ENCODE data around the gene ELOVL1.

The ELOVL1 gene

DNA sequence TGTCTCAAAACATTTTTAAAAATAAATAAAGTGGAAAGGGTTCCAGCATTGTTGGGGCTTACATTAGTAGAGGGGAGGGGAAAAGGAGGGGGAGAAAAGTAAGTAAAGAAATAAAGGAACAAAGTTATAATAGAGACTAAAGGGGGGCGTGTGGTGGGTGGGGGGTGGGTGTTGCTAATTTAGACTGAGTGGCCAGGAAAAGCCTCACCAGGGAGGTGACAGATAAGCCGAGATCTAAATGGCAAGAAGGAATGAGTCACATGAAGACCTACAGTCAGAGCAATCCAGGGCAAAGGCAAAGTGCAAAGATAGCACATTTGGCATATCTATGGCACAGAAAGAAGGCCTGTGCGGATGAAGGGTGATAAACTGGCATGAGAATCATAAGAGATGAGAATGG lies 22.7 kb downstream of the ELOVL1 start:
- in situ Hi-C loops (cut with MboI; ENCODE audit: low pct_unique_long_range_greater_than_20kb, low sequenced_read_pairs, unreplicated experiment), result no loop called here
- DNase-seq (ENCODE audit: low spot score), result no peak

DNA sequence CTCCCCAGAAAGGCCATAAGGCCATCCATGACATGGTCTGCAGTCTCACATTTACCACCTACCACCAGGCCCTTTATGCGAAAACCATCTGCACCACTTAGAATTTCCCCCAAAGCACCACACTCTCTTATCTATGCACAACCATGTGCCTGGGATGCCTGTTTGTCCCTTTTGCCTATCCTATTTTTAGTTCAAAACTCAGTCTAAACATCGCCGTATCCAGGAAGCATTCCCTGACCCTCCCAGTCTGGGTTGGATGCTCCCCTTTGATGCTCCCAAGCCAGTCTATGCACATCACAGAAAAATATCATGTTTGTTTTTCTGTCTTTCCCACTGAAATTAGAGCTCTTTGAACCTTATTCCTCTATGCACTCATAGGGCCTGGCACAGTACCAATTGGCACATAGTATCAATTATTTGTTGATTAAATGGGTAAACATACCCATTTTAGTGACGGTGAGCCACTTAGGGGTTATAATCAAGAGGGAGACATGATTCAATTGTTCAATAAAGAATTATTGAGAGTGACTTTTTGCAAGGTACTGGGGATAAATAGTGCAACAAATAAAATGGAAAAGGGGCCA lies 23.5 kb downstream of the ELOVL1 start:
- in situ Hi-C loops (cut with MboI; ENCODE audit: low pct_unique_long_range_greater_than_20kb, low sequenced_read_pairs, unreplicated experiment), result no loop called here
- TF ChIP-seq, protein P1, sequence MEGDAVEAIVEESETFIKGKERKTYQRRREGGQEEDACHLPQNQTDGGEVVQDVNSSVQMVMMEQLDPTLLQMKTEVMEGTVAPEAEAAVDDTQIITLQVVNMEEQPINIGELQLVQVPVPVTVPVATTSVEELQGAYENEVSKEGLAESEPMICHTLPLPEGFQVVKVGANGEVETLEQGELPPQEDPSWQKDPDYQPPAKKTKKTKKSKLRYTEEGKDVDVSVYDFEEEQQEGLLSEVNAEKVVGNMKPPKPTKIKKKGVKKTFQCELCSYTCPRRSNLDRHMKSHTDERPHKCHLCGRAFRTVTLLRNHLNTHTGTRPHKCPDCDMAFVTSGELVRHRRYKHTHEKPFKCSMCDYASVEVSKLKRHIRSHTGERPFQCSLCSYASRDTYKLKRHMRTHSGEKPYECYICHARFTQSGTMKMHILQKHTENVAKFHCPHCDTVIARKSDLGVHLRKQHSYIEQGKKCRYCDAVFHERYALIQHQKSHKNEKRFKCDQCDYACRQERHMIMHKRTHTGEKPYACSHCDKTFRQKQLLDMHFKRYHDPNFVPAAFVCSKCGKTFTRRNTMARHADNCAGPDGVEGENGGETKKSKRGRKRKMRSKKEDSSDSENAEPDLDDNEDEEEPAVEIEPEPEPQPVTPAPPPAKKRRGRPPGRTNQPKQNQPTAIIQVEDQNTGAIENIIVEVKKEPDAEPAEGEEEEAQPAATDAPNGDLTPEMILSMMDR (IDR thresholded peaks at IDR 0.05; ENCODE audit: extremely low read depth, insufficient read depth, missing control alignments), result no peak
- DNase-seq (ENCODE audit: low spot score), result no peak

More for the DNA sequence above, 22.7 kb downstream of the ELOVL1 start:
- TF ChIP-seq, protein P1 (IDR thresholded peaks at IDR 0.05; ENCODE audit: extremely low read depth, insufficient read depth, missing control alignments), result no peak

DNA sequence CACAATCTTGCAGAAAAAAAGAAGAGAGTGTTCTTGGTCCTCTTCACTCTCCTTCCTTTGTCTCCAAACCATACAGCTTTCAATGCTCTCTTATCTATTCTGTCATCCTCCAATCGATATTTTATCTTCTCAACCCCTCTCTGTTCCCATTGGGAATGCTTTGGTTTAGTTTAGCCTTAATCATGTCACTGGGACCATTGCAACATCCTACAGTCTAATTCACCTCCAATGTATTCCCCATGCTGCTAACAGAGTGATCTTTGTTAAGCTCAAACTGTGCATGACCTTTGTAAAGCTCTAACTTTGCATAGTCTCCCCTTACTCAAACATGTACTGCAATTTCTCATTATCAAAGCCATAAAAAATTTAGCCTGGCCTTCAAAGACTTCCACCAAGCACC lies 27.3 kb downstream of the ELOVL1 start:
- in situ Hi-C loops (cut with MboI; ENCODE audit: low pct_unique_long_range_greater_than_20kb, low sequenced_read_pairs, unreplicated experiment), result no loop called here
- DNase-seq (ENCODE audit: low spot score), result no peak

DNA sequence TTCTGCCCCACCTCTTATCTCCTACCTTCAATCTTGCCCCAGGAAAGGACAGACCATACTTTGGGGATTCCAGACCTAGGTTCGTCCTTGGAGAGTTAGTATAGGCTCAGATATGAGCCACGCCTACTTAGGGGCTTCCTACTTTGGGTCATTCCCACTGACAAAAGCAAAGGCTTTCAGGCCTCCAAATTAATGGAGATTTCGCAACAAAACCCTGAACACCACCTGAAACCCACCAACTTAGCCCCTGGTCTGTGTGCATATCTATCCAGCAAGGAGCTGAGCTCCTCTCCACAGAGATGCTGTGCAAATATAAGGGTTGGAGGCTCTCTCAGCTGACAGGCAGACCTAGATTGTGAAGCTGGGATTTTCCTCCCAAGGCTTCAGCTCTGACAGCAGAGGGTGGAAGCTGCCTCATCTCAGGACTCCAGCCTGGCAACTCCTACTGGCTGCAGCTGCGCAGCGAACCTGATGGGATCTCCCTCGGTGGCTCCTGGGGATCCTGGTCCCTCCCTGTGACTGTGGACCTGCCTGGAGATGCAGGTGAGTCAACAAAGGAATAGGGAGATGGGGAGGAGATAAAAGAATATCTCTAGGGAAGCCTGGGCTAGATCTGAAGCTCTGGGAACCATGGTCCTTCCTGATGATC lies 28.1 kb downstream of the ELOVL1 start:
- TF ChIP-seq, protein P1 (IDR thresholded peaks at IDR 0.05; ENCODE audit: extremely low read depth, insufficient read depth, missing control alignments), result no peak
- in situ Hi-C loops (cut with MboI; ENCODE audit: low pct_unique_long_range_greater_than_20kb, low sequenced_read_pairs, unreplicated experiment), result no loop called here
- DNase-seq (ENCODE audit: low spot score), result no peak

More for the DNA sequence above, 27.3 kb downstream of the ELOVL1 start:
- TF ChIP-seq, protein P1 (IDR thresholded peaks at IDR 0.05; ENCODE audit: extremely low read depth, insufficient read depth, missing control alignments), result no peak

DNA sequence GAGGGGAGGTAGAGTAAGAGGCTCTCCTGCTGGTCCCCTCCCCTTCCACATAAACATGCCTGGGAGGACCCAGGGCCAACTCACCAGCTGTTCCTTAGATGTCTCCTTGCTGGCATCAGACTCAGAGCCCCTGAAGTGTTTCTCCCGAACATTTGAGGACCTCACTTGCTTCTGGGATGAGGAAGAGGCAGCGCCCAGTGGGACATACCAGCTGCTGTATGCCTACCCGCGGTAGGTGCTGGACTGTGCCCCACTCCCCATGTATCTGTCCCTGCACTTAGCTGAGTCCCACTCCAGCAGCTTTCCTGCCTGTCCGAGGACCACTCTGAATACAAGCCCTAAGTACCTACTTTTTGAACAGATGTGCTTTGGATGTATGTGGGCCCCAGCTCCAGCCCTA lies 29.8 kb downstream of the ELOVL1 start:
- TF ChIP-seq, protein P1 (IDR thresholded peaks at IDR 0.05; ENCODE audit: extremely low read depth, insufficient read depth, missing control alignments), result no peak
- no peak for DNase-seq (ENCODE audit: low spot score)
- in situ Hi-C loops (cut with MboI; ENCODE audit: low pct_unique_long_range_greater_than_20kb, low sequenced_read_pairs, unreplicated experiment), result no loop called here

DNA sequence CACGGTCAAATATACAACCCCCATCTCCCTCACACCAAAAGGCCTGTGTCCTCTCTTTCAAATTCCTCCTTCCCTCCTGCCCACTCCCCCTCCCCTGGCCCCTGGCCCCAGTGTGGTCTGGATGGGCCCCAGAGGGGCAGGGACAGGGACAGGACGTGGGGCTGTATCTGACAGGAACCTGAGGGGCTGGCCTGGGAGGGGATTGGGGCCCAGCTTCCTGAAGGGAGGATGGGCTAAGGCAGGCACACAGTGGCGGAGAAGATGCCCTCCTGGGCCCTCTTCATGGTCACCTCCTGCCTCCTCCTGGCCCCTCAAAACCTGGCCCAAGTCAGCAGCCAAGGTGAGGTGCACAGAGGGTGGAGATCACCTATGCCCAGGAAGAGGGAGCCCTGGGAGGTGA lies 30.2 kb downstream of the ELOVL1 start, which contains the start of gene MPL:
Gene MPL (plus strand): TSS at position 231 of the 400 bp plus-strand sequence. CDS start 31 bp downstream, at position 262.
- DNase-seq (ENCODE audit: low spot score), result no peak
- TF ChIP-seq, protein P1 (IDR thresholded peaks at IDR 0.05; ENCODE audit: extremely low read depth, insufficient read depth, missing control alignments), result no peak
- in situ Hi-C loops (cut with MboI; ENCODE audit: low pct_unique_long_range_greater_than_20kb, low sequenced_read_pairs, unreplicated experiment), result no loop called here

Data from GM13977 (cell line).